HepG2 (cell line): ENCODE measurements around the gene RMND5A. TPM values are rescaled to one million over a fixed set of nuclear protein-coding genes. Genes with fewer than 3 reads are reported as not detected.

Experiments used
- ATAC-seq: fragments of 200-7000 bp; cut with Tn5 transposase; 3 replicates; pipeline ENCODE4 v1.9.1; 2020; ENCODE audit warnings: mild to moderate bottlenecking, moderate library complexity
- BruUV-seq: library from RNA; stranded (reverse); fragments of 400-500 nt; replicated peaks from 2 replicates; lab custom pipeline; 2021; lab: Mats Ljungman, UMichigan
- CTCF ChIA-PET: fragments of 300-600 bp; formaldehyde crosslinking; extraction: SDS; loops from one replicate; lab custom pipeline; 2021; ENCODE audit warnings: low total read pairs, inconsistent platforms, low intra/inter-chr PET ratio; lab: Yijun Ruan, JAX
- POLR2A ChIA-PET: fragments of 350-600 bp; sonication (Branson Sonifier 250); formaldehyde crosslinking; loops from one replicate; lab custom pipeline; 2020; ENCODE audit warnings: antibody characterized with exemption, inconsistent platforms; lab: Yijun Ruan, JAX
- DNase-seq: peaks from one replicate; pipeline ENCODE4 v3.0.0-alpha.2; 2015; ENCODE audit warnings: low spot score
- FAIRE-seq: peaks from 3 replicates; lab custom pipeline; 2011; peaks lifted over from hg19 to GRCh38; lab: Jason Lieb, UNC
- H2AFZ ChIP-seq: one replicate; pipeline ENCODE4 v1.6.1; 2011; ENCODE audit warnings: low read length, inconsistent platforms
- H3K27ac ChIP-seq: fragments of 300-600 bp; 3 replicates; pipeline ENCODE4 v1.8.0; 2011; ENCODE audit warnings: mixed run types, mild to moderate bottlenecking, mixed read lengths, low read length, inconsistent platforms; ENCODE audit not compliant: insufficient read depth; ENCODE audit errors: extremely low read length
- H3K27me3 ChIP-seq, 2 experiments: fragments of 200-600 bp in 1 of 2; 2 replicates in 1 of 2; 3 replicates in 1 of 2; pipeline versions ENCODE4 v1.6.0 to v1.8.0; 2011; ENCODE audit warnings: low read length in 2 of 2, mild to moderate bottlenecking in 2 of 2, moderate library complexity in 2 of 2, inconsistent platforms in 1 of 2; ENCODE audit not compliant: insufficient read depth in 2 of 2, control insufficient read depth in 1 of 2
- H3K36me3 ChIP-seq, 2 experiments: fragments of 200-600 bp in 1 of 2; replicated peaks in 1 of 2; 2 replicates in 1 of 2; 3 replicates in 1 of 2; pipeline versions ENCODE4 v1.5.1 to v1.8.0; 2011; ENCODE audit warnings: low read length in 2 of 2, inconsistent platforms in 1 of 2; ENCODE audit not compliant: insufficient read depth in 2 of 2, control insufficient read depth in 1 of 2
- H3K4me1 ChIP-seq: 2 replicates; pipeline ENCODE4 v1.5.1; 2012; ENCODE audit warnings: low read length, inconsistent platforms; ENCODE audit not compliant: insufficient read depth
- H3K4me2 ChIP-seq: 2 replicates; pipeline ENCODE4 v1.6.0; 2011; ENCODE audit warnings: low read depth, low read length, inconsistent platforms
- H3K4me3 ChIP-seq, 3 experiments: fragments of 200-600 bp in 1 of 3; sonication (generic), shearing (Covaris generic) in 1 of 3; replicated peaks in 1 of 3; 2 replicates each; pipeline ENCODE4 v1.5.1; 2011 to 2016; ENCODE audit warnings: low read length in 3 of 3, inconsistent platforms in 2 of 3, low read depth in 2 of 3, mild to moderate bottlenecking in 2 of 3, control low read depth in 1 of 3, mixed read lengths in 1 of 3; ENCODE audit not compliant: insufficient read depth in 1 of 3
- H3K79me2 ChIP-seq: one replicate; pipeline ENCODE4 v1.6.1; 2011; ENCODE audit warnings: low read length, inconsistent platforms; ENCODE audit not compliant: insufficient read depth
- H3K9ac ChIP-seq: 2 replicates; pipeline ENCODE4 v1.6.0; 2011; ENCODE audit warnings: mild to moderate bottlenecking, low read depth, low read length, inconsistent platforms; ENCODE audit not compliant: insufficient read depth
- H3K9me3 ChIP-seq: 2 replicates; pipeline ENCODE4 v1.5.1; 2012; ENCODE audit warnings: mild to moderate bottlenecking, low read length
- H4K20me1 ChIP-seq: 2 replicates; pipeline ENCODE4 v1.6.0; 2011; ENCODE audit warnings: inconsistent platforms, mild to moderate bottlenecking, low read length, moderate library complexity; ENCODE audit not compliant: insufficient read depth
- DR1 ChIP-seq: sonication (generic); formaldehyde crosslinking; IDR thresholded peaks from 2 replicates; pipeline ENCODE4 v1.8.0; 2021; ENCODE audit warnings: mild to moderate bottlenecking, missing genetic modification reagents, inconsistent platforms
- GFI1 ChIP-seq: sonication (generic); formaldehyde crosslinking; IDR thresholded peaks from 2 replicates; pipeline ENCODE4 v1.5.0; 2020; ENCODE audit warnings: missing genetic modification reagents, mild to moderate bottlenecking, borderline replicate concordance
- HNRNPUL1 ChIP-seq: fragments of 200-400 bp; formaldehyde crosslinking; IDR thresholded peaks from 2 replicates; pipeline ENCODE4 v1.6.1; 2017; ENCODE audit warnings: low read depth, mild to moderate bottlenecking, low read length, moderate library complexity
- HOXA7 ChIP-seq: sonication (generic); formaldehyde crosslinking; IDR thresholded peaks from 2 replicates; pipeline ENCODE4 v1.8.1; 2022; ENCODE audit warnings: mild to moderate bottlenecking, missing genetic modification reagents, moderate library complexity
- MBD4 ChIP-seq: IDR thresholded peaks from 2 replicates; pipeline ENCODE4 v1.6.1; 2012; ENCODE audit warnings: low read length, inconsistent platforms, borderline replicate concordance
- NAIF1 ChIP-seq: sonication (generic); formaldehyde crosslinking; IDR thresholded peaks from 2 replicates; pipeline ENCODE4 v1.5.0; 2020; ENCODE audit warnings: mild to moderate bottlenecking, missing genetic modification reagents, borderline replicate concordance
- SNAPC2 ChIP-seq: sonication (generic); formaldehyde crosslinking; IDR thresholded peaks from 2 replicates; pipeline ENCODE4 v1.8.1; 2022; ENCODE audit warnings: mild to moderate bottlenecking, missing genetic modification reagents
- SNRNP70 ChIP-seq: fragments of 200-400 bp; formaldehyde crosslinking; IDR thresholded peaks from 2 replicates; pipeline ENCODE4 v1.6.1; 2017; ENCODE audit warnings: mild to moderate bottlenecking, low read depth, low read length, moderate library complexity
- SRSF4 ChIP-seq: fragments of 200-400 bp; formaldehyde crosslinking; IDR thresholded peaks from one replicate; pipeline ENCODE4 v1.6.1; 2018; ENCODE audit warnings: mild to moderate bottlenecking, low read depth, low read length, moderate library complexity; ENCODE audit not compliant: poor library complexity, severe bottlenecking
- ZEB1 ChIP-seq: IDR thresholded peaks from 2 replicates; pipeline ENCODE4 v1.6.1; 2012; ENCODE audit warnings: mild to moderate bottlenecking, low read depth, inconsistent platforms; ENCODE audit not compliant: insufficient replicate concordance
- ZNF432 ChIP-seq: sonication (generic); formaldehyde crosslinking; IDR thresholded peaks from 2 replicates; pipeline ENCODE4 v1.5.0; 2020; ENCODE audit warnings: missing genetic modification reagents, mild to moderate bottlenecking, borderline replicate concordance
- ZNF451 ChIP-seq: sonication (generic); formaldehyde crosslinking; IDR thresholded peaks from 2 replicates; pipeline ENCODE4 v1.5.0; 2020; ENCODE audit warnings: mild to moderate bottlenecking, missing genetic modification reagents
- WGBS: methylation state at CpG from one replicate; pipeline ENCODE4 v1.1.6; 2017; ENCODE audit warnings: low lambda C conversion rate; 5-methylcytosine and 5-hydroxymethylcytosine counted together
- in situ Hi-C: cut with HindIII; loops from 2 replicates; pipeline ENCODE4 v1.10.0; 2017; ENCODE audit warnings: low pct_unique_long_range_greater_than_20kb; ENCODE audit not compliant: extremely low pct_ligation_motif_present
- intact Hi-C: fragments of 100-400 bp; cut with micrococcal nuclease; formaldehyde crosslinking; loops from one replicate; pipeline ENCODE4 v1.10.0; 2022; ENCODE audit not compliant: unreplicated experiment
- polyA plus RNA-seq, 8 experiments: library from polyadenylated mRNA; depleted of rRNA in 3 of 8; stranded (reverse) in 7 of 8; unstranded in 1 of 8; fragments of >200 nt; fragmentation: Illumina TruSeq in 4 of 8; extraction: Trizol in 4 of 8; gene quantifications; 2 replicates each; pipeline versions ENCODE4 v1.2.1 to v1.2.3, GENCODE V29; 2011 to 2016; ENCODE audit warnings: low read depth in 4 of 8, missing spikeins in 1 of 8, mixed read lengths in 1 of 8; ENCODE audit not compliant: insufficient read depth in 1 of 8
- total RNA-seq, 5 experiments: library from RNA; depleted of rRNA; stranded (reverse); fragments of >200 nt; fragmentation: Illumina TruSeq; extraction: Trizol; gene quantifications; 2 replicates each; pipeline ENCODE4 v1.2.3, GENCODE V29; 2016; ENCODE audit warnings: low read depth in 1 of 5
- TF ChIP-seq, protein P1 (sequence below): sonication (generic); formaldehyde crosslinking; IDR thresholded peaks from 2 replicates; pipeline ENCODE4 v1.5.1; 2020; ENCODE audit warnings: mild to moderate bottlenecking, missing genetic modification reagents, moderate library complexity
- TF ChIP-seq, protein P2 (sequence below): sonication (generic); formaldehyde crosslinking; IDR thresholded peaks from 2 replicates; pipeline ENCODE4 v1.4.0; 2020; ENCODE audit warnings: missing genetic modification reagents
- TF ChIP-seq, protein P3 (sequence below): IDR thresholded peaks from 2 replicates; pipeline ENCODE4 v1.6.1; 2012; ENCODE audit warnings: inconsistent platforms
- TF ChIP-seq, protein P4 (sequence below): sonication (generic); formaldehyde crosslinking; IDR thresholded peaks from 2 replicates; pipeline ENCODE4 v1.5.1; 2020; ENCODE audit warnings: mild to moderate bottlenecking, missing genetic modification reagents, moderate library complexity

RMND5A gene
- total and polyA plus RNA-seq, 2 of the 13 experiments (the other 11 are each of a cell fraction or from before 2014, with no cell fraction given), result 31.0 to 66.4 TPM

DNA sequence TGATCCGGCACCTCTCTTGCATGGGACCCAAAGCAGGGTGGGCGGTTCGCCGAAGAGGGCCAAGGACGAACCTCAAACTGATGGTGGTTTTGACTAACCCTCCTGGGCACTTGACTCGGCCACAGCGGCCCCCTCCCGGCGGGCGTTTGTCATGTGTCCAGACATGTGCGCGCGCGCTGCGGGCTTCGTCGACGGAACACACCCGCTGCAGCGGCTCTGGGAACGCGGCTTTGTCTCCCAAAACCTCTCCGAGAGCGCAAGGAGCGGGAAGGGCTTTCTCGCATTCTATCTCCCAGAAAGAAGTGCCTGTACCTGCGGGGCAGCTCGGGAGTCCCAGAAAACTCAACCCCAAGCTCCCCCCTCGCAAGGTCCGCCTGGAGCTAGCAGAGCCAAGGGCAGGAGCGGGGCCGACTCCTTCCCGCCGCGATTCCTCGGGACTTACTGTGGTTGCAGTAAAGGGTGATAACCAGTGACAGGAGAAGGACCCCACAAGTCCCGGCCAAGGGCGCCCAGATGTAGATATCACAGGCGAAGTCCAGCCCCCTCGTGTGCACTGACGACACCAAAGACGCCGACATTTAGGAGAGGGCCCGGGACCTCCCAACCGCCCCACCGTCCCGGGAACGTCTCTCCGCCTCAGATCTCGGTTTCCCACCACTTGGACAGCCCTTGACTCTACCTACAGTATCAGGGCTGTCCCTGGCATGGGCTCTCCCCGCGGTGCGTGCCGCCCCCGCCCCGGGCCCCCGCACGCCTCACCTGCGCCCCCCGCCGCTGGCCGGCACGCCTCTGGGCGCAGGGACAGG, 69.0 kb downstream of the RMND5A start:
- ATAC-seq (no peak; the same call in 2 of the 3 replicates), DNase-seq (no peak), FAIRE-seq (no peak)
- CTCF ChIA-PET, result no interaction called here
- no TSS peak for BruUV-seq
- intact Hi-C loops, result no loop called here
- H3K4me1 ChIP-seq, result peaks cover 9% of the 10 kb centered on the region; the same call in 1 of the 2 replicates
- no peak overlapping the region for H3K4me3 ChIP-seq
- H3K4me2 ChIP-seq, result no peak overlapping the region
- no peaks in the 10 kb centered on the region for H3K79me2 ChIP-seq
- WGBS, result 59% methylated on average over 64 of the region's 64 CpGs
- no peak overlapping the region for H3K27ac ChIP-seq
- no peaks in the 10 kb centered on the region for H3K9me3 ChIP-seq
- no peak for TF ChIP-seq NAIF1 (CRISPR knock-in tag)
- TF ChIP-seq ZNF432, result no peak
- no peak for TF ChIP-seq DR1 (CRISPR knock-in tag)
- TF ChIP-seq MBD4, result no peak
- TF ChIP-seq, protein P1, sequence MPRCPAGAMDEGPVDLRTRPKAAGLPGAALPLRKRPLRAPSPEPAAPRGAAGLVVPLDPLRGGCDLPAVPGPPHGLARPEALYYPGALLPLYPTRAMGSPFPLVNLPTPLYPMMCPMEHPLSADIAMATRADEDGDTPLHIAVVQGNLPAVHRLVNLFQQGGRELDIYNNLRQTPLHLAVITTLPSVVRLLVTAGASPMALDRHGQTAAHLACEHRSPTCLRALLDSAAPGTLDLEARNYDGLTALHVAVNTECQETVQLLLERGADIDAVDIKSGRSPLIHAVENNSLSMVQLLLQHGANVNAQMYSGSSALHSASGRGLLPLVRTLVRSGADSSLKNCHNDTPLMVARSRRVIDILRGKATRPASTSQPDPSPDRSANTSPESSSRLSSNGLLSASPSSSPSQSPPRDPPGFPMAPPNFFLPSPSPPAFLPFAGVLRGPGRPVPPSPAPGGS (CRISPR knock-in tag), result no peak
- TF ChIP-seq, protein P2, sequence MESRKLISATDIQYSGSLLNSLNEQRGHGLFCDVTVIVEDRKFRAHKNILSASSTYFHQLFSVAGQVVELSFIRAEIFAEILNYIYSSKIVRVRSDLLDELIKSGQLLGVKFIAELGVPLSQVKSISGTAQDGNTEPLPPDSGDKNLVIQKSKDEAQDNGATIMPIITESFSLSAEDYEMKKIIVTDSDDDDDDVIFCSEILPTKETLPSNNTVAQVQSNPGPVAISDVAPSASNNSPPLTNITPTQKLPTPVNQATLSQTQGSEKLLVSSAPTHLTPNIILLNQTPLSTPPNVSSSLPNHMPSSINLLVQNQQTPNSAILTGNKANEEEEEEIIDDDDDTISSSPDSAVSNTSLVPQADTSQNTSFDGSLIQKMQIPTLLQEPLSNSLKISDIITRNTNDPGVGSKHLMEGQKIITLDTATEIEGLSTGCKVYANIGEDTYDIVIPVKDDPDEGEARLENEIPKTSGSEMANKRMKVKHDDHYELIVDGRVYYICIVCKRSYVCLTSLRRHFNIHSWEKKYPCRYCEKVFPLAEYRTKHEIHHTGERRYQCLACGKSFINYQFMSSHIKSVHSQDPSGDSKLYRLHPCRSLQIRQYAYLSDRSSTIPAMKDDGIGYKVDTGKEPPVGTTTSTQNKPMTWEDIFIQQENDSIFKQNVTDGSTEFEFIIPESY, result peak; percentile 21; the same call in 1 of the 2 replicates
- TF ChIP-seq, protein P3, sequence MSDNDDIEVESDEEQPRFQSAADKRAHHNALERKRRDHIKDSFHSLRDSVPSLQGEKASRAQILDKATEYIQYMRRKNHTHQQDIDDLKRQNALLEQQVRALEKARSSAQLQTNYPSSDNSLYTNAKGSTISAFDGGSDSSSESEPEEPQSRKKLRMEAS, result 0 out of 2 replicates have a peak, but pooled peaks have one; percentile 19
- TF ChIP-seq ZNF451 (CRISPR knock-in tag), result no peak
- TF ChIP-seq ZEB1, result no peak
- no peak for TF ChIP-seq HNRNPUL1
- TF ChIP-seq, protein P4, sequence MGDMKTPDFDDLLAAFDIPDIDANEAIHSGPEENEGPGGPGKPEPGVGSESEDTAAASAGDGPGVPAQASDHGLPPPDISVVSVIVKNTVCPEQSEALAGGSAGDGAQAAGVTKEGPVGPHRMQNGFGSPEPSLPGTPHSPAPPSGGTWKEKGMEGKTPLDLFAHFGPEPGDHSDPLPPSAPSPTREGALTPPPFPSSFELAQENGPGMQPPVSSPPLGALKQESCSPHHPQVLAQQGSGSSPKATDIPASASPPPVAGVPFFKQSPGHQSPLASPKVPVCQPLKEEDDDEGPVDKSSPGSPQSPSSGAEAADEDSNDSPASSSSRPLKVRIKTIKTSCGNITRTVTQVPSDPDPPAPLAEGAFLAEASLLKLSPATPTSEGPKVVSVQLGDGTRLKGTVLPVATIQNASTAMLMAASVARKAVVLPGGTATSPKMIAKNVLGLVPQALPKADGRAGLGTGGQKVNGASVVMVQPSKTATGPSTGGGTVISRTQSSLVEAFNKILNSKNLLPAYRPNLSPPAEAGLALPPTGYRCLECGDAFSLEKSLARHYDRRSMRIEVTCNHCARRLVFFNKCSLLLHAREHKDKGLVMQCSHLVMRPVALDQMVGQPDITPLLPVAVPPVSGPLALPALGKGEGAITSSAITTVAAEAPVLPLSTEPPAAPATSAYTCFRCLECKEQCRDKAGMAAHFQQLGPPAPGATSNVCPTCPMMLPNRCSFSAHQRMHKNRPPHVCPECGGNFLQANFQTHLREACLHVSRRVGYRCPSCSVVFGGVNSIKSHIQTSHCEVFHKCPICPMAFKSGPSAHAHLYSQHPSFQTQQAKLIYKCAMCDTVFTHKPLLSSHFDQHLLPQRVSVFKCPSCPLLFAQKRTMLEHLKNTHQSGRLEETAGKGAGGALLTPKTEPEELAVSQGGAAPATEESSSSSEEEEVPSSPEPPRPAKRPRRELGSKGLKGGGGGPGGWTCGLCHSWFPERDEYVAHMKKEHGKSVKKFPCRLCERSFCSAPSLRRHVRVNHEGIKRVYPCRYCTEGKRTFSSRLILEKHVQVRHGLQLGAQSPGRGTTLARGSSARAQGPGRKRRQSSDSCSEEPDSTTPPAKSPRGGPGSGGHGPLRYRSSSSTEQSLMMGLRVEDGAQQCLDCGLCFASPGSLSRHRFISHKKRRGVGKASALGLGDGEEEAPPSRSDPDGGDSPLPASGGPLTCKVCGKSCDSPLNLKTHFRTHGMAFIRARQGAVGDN (CRISPR knock-in tag), result peak; percentile 38
- no peak for TF ChIP-seq GFI1 (CRISPR knock-in tag)
- TF ChIP-seq SRSF4, result no peak
- no peak for TF ChIP-seq HOXA7 (CRISPR knock-in tag)
- TF ChIP-seq SNAPC2 (CRISPR knock-in tag), result no peak
- TF ChIP-seq SNRNP70, result no peak
- POLR2A ChIA-PET, result no interaction called here
- peaks cover 10 to 63% of the 10 kb centered on the region in 2 experiments for H3K27me3 ChIP-seq
- in situ Hi-C loops, result no loop called here
- H3K36me3 ChIP-seq, result no peaks in the 10 kb centered on the region
- H2AFZ ChIP-seq, result no peak overlapping the region
- H3K9ac ChIP-seq, result no peak overlapping the region
- H4K20me1 ChIP-seq, result no peaks in the 10 kb centered on the region
